Tibial artery (tissue), 4 donors: Measurements from ENCODE around the gene HOXA5.

Experiments
- DNase-seq, 2 donors: peaks; one replicate each; pipeline ENCODE4 v3.0.0-alpha.2; 2019
- H3K27ac ChIP-seq, 2 donors: fragments of 200-600 bp; sonication (generic) in 1 of 2; 1 replicate in 1 of 2; 2 replicates in 1 of 2; pipeline ENCODE4 v1.5.1; 2018 to 2019; ENCODE audit warnings: mild to moderate bottlenecking in 1 of 2
- H3K27me3 ChIP-seq, 2 donors: fragments of 200-600 bp; sonication (generic) in 1 of 2; one replicate each; pipeline versions ENCODE4 v1.5.1 to v1.6.0; 2016 to 2019
- H3K36me3 ChIP-seq, 3 donors: fragments of 200-600 bp; sonication (generic) in 2 of 3; one replicate each; pipeline ENCODE4 v1.5.1; 2016 to 2019; ENCODE audit warnings: mild to moderate bottlenecking in 2 of 3
- H3K4me1 ChIP-seq, 4 donors: fragments of 200-600 bp; sonication (generic) in 2 of 4; 1 replicate in 3 of 4; 2 replicates in 1 of 4; pipeline ENCODE4 v1.5.1; 2016 to 2019
- H3K4me3 ChIP-seq, 2 donors: fragments of 200-600 bp; sonication (generic) in 1 of 2; 1 replicate in 1 of 2; 2 replicates in 1 of 2; pipeline ENCODE4 v1.5.1; 2018 to 2019; ENCODE audit warnings: mild to moderate bottlenecking in 2 of 2
- H3K9me3 ChIP-seq, 3 donors: fragments of 200-600 bp; sonication (generic) in 1 of 3; one replicate each; pipeline ENCODE4 v1.5.1; 2016 to 2019
- intact Hi-C: fragments of 100-400 bp; cut with DNase I; formaldehyde crosslinking; loops from one replicate; pipeline ENCODE4 v1.15.0; 2023; ENCODE audit warnings: low total_unique reads
- TF ChIP-seq, protein P1 (sequence below), 2 experiments: fragments of 200-600 bp in 1 of 2; fragments of 450-650 bp in 1 of 2; IDR thresholded peaks; one replicate each; pipeline ENCODE4 v1.5.1; 2017 to 2019; ENCODE audit warnings: antibody characterized with exemption in 2 of 2, mild to moderate bottlenecking in 1 of 2, moderate library complexity in 1 of 2

The HOXA5 gene

DNA sequence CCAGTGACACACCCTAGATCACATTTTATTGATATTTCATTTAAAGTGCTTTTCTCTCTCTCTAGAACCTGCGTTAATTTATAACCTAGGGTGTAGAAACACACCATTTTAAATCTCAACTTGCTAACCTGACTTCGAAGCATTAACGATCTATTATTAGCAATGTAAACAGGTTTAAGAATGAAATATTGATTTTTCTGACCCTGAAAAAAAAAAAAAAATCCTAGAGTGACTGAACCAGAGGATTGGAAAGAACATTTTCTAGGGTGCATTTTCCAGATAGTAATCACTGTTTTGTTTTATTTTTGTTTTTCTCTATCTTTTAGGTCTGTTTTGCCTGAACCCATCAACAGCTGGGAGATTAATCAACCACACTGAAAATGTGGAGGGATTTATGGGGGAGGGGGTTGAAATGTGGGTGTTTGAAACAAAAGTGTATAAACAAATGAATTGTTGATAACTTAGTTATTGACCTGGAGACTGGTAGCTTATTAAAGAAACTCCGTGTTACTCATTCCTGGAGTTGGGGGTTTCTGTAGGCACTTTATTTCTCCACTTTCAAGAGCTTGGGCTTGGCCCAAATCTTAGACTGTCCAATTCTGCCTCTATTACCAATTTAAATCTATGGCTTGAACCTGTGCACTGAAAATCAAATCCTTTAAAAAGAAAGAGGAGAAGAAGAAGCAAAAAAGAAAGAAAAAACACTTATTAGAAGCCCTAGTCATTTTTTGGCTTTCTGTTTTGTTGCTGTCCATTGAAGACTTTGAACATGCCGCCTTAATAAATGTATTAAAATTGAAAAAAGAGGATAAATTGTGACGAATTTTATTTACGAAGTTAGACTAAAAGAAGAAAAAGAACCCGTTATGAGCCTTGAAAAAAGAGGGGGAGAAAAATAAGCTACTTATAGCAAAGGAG lies 43.8 kb downstream of the HOXA5 start:
- TF ChIP-seq, protein P1, sequence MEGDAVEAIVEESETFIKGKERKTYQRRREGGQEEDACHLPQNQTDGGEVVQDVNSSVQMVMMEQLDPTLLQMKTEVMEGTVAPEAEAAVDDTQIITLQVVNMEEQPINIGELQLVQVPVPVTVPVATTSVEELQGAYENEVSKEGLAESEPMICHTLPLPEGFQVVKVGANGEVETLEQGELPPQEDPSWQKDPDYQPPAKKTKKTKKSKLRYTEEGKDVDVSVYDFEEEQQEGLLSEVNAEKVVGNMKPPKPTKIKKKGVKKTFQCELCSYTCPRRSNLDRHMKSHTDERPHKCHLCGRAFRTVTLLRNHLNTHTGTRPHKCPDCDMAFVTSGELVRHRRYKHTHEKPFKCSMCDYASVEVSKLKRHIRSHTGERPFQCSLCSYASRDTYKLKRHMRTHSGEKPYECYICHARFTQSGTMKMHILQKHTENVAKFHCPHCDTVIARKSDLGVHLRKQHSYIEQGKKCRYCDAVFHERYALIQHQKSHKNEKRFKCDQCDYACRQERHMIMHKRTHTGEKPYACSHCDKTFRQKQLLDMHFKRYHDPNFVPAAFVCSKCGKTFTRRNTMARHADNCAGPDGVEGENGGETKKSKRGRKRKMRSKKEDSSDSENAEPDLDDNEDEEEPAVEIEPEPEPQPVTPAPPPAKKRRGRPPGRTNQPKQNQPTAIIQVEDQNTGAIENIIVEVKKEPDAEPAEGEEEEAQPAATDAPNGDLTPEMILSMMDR (IDR thresholded peaks at IDR 0.05) = no peak
- no peak overlapping the region for H3K4me3 ChIP-seq
- peaks cover 0 to 28% (median 20%) of the 10 kb centered on the region in 4 donors for H3K4me1 ChIP-seq
- DNase-seq = no peak
- no peaks in the 10 kb centered on the region for H3K9me3 ChIP-seq
- H3K27me3 ChIP-seq = no peaks in the 10 kb centered on the region
- no peaks in the 10 kb centered on the region for H3K36me3 ChIP-seq
- intact Hi-C loops = loop anchor here (5.0 to 10.0 kb wide), 2 partner anchors 43 to 1235 kb away; partner anchors contain the start of gene HOXA5
- H3K27ac ChIP-seq = peak overlapping the region; percentile 43 to 54

- H3K27me3 ChIP-seq = no peaks in the 10 kb centered on the region
Observed at GRCh38 chr7:27098578-27099451, 44.7 kb downstream of the HOXA5 start.

DNA sequence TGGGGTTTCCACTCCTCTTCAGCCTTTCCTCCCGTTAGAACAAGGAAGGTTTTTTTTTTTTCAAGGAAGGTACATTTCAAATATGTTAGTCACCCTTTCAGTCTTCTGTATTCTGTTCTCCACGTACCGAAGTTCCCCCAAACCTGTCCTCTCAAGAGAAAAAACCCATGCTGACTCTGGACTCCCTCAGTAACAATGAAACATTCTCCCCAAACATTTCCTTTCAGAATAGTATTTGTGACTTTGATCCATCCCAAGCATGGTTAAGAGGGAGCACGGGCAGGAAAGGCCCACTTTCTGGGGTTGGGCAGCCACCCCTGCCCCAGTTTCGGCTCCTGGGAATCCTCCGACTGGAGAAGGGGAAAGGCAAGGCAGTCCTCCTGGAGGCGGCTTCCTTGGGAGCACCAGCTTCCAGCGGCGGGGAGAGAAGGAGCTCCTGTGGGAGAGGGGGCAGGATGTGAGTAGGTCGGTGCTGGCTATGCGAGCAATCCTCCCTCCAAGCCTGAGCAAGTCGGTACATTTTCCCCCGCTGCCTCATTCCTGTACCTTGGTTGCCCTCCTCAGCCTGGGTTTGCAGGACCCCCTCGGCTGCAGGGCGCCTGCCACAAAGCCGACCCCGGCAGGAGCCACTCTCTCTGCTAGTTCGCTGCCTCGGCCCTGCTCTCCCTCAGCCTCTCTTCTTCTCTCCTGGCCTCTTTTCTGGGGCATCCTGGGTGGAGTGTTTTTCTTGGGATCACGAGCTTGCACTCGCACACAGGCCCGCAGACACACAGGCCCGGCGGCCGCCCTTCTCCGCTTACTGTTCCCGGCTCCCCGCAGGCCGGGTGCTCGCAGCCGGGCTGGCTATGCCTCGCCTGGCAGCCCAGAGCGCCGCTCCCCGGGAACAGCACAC lies 45.5 kb downstream of the HOXA5 start:
- no peaks in the 10 kb centered on the region for H3K27me3 ChIP-seq
- no peaks in the 10 kb centered on the region for H3K9me3 ChIP-seq
- no peaks in the 10 kb centered on the region for H3K36me3 ChIP-seq
- H3K27ac ChIP-seq = peak overlapping the region; percentile 43 to 81
- no peak for DNase-seq
- peaks cover 0 to 23% (median 18%) of the 10 kb centered on the region in 4 donors for H3K4me1 ChIP-seq
- TF ChIP-seq, protein P1 (IDR thresholded peaks at IDR 0.05) = no peak
- intact Hi-C loops = loop anchor here (5.0 to 10.0 kb wide), 2 partner anchors 44 to 1233 kb away; partner anchors contain the start of gene HOXA5
- peak overlapping the region; percentile 80 to 83 for H3K4me3 ChIP-seq

More at GRCh38 chr7:27098578-27099451, 44.7 kb downstream of the HOXA5 start:
- DNase-seq = no peak
- Histone ChIP-seq H3K9me3 (no peaks in the 10 kb centered on the region), H3K27ac (peak overlapping the region; percentile 43 to 54), H3K4me3 (peak overlapping the region; percentile 80 to 83), H3K4me1 (peaks cover 0 to 23% (median 18%) of the 10 kb centered on the region in 4 donors), H3K36me3 (no peaks in the 10 kb centered on the region)
- intact Hi-C loops = loop anchor here (5.0 to 10.0 kb wide), 2 partner anchors 43 to 1234 kb away; partner anchors contain the start of gene HOXA5
- TF ChIP-seq, protein P1 (IDR thresholded peaks at IDR 0.05) = no peak

DNA sequence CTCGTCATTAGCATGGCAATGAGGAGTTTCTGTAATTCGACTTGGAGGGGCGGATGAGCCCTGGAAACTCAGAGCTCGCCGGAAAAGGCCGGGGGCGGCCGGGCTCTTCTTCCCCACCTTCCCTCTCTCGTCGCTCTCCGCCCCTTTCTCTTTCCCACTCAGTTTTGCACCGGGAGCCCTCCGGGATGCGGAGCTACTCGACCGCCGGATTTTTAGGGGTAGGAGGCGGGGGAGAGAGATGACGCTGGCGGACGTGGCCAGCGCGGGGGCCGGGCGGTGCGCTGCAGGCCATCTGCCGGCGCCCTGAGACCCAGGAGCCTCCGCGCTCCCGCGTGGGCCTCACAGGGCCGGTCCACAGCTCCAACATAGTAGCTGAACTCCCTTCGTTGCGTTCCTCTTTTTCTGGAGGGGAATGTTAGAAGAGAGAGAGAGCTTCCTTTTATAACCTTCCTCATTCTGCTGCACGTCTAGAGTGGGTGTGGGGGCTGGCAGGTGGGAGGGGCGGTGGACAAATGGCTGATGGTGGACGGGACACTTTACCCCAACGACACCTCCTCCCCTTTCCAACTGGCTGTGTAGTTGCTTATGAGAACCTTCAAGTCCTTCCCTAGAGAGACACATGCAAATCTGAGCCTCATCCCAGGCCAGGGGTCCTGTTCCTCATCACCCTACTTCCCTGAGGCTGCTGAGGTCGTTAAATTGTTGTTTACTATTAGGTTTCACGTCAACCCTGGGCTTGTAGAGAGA lies 46.5 kb downstream of the HOXA5 start:
- Histone ChIP-seq H3K4me1 (peaks cover 0 to 23% (median 18%) of the 10 kb centered on the region in 4 donors), H3K27me3 (no peaks in the 10 kb centered on the region), H3K4me3 (peak overlapping the region; percentile 80 to 83), H3K9me3 (no peaks in the 10 kb centered on the region), H3K36me3 (no peaks in the 10 kb centered on the region), H3K27ac (peak overlapping the region; percentile 80 to 81)
- intact Hi-C loops = loop anchor here (5.0 to 10.0 kb wide), 2 partner anchors 45 to 1232 kb away; partner anchors contain the start of gene HOXA5
- TF ChIP-seq, protein P1 (IDR thresholded peaks at IDR 0.05) = no peak
- no peak for DNase-seq
